ENCODE measurements around the gene NEDD9. TPM values are rescaled to one million over a fixed set of nuclear protein-coding genes. Genes with fewer than 3 reads are reported as not detected.

NEDD9 gene, protein sequence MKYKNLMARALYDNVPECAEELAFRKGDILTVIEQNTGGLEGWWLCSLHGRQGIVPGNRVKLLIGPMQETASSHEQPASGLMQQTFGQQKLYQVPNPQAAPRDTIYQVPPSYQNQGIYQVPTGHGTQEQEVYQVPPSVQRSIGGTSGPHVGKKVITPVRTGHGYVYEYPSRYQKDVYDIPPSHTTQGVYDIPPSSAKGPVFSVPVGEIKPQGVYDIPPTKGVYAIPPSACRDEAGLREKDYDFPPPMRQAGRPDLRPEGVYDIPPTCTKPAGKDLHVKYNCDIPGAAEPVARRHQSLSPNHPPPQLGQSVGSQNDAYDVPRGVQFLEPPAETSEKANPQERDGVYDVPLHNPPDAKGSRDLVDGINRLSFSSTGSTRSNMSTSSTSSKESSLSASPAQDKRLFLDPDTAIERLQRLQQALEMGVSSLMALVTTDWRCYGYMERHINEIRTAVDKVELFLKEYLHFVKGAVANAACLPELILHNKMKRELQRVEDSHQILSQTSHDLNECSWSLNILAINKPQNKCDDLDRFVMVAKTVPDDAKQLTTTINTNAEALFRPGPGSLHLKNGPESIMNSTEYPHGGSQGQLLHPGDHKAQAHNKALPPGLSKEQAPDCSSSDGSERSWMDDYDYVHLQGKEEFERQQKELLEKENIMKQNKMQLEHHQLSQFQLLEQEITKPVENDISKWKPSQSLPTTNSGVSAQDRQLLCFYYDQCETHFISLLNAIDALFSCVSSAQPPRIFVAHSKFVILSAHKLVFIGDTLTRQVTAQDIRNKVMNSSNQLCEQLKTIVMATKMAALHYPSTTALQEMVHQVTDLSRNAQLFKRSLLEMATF
- total RNA-seq (2022) (2.2 and 4.4 TPM in 2 replicates), Bru-seq, nascent RNA (percentile 47 among the genes with signal in this experiment), BruChase-seq, experiment 1, labeled RNA remaining after a 6-hour chase (percentile 24 among the genes with signal in this experiment), BruChase-seq, experiment 2, labeled RNA remaining after a 2-hour chase (percentile 27 among the genes with signal in this experiment)
- long read RNA-seq, full-length matches to known transcripts: 4 of 8 reads
- long read RNA-seq, partial matches to known transcripts: 0 of 8 reads
- long read RNA-seq, other reads (novel, unspliced or antisense): 4 of 8 reads

GRCh38 chr6:11232193-11232769 lies at the start of gene NEDD9:
NEDD9 (minus strand) TSS chr6:11232668; CDS start chr6:11232515, 153 bp downstream.
- Mint-ChIP-seq H3K36me3 (ENCODE audit: insufficient read depth, unreplicated experiment) (no peaks in the 10 kb centered on the region), H3K9me3 (ENCODE audit: unreplicated experiment) (no peaks in the 10 kb centered on the region), H3K4me3 (ENCODE audit: unreplicated experiment) (peak within 1 kb of the TSS; percentile 73), H3K4me1 (ENCODE audit: insufficient read depth, unreplicated experiment) (peaks cover 41% of the 10 kb centered on the region), H3K27me3 (ENCODE audit: insufficient read depth, unreplicated experiment) (no peaks in the 10 kb centered on the region), H3K27ac (ENCODE audit: low read depth, unreplicated experiment) (peak within 1 kb of the TSS; percentile 85)
- TF ChIP-seq, protein P1, sequence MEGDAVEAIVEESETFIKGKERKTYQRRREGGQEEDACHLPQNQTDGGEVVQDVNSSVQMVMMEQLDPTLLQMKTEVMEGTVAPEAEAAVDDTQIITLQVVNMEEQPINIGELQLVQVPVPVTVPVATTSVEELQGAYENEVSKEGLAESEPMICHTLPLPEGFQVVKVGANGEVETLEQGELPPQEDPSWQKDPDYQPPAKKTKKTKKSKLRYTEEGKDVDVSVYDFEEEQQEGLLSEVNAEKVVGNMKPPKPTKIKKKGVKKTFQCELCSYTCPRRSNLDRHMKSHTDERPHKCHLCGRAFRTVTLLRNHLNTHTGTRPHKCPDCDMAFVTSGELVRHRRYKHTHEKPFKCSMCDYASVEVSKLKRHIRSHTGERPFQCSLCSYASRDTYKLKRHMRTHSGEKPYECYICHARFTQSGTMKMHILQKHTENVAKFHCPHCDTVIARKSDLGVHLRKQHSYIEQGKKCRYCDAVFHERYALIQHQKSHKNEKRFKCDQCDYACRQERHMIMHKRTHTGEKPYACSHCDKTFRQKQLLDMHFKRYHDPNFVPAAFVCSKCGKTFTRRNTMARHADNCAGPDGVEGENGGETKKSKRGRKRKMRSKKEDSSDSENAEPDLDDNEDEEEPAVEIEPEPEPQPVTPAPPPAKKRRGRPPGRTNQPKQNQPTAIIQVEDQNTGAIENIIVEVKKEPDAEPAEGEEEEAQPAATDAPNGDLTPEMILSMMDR (IDR thresholded peaks at IDR 0.05; ENCODE audit: unreplicated experiment): no peak
- intact Hi-C loops (cut with micrococcal nuclease): loop anchor here (1.0 to 5.0 kb wide), 6 partner anchors 25 to 264 kb away; partner anchors contain the start of gene SMIM13
- BruUV-seq (replicated peaks): TSS peak; percentile 64
- POLR2A ChIA-PET: interaction anchor here (0.5 to 3.2 kb wide), 16 partner anchors 9 to 375 kb away, joined by 3 to 23 read pairs (median 4); no protein-coding TSS in a partner anchor
- CTCF ChIA-PET: interaction anchor here (1.0 to 2.2 kb wide), 2 partner anchors 25 to 60 kb away, joined by 3 to 7 read pairs; no protein-coding TSS in a partner anchor
- DNase-seq (ENCODE audit: unreplicated experiment): peak; percentile 97

DNA sequence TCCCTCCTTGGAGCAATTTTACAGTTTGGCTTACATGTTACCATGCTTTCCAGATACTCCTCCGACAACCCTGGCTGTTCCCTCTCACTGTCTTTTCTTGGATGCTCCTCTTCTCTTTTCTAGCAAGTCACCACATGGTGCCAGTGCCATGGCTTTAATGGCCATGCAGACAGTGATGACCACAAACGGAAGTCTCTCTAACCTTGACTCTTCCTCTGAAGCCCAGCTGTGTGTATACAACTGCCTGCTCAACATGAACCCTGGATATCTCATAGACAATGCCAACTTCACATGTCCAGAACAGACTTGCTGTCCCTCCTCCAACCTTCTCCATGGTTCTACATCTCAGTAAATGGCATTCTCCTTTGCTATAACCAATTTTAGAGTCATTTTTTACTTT lies 49.8 kb upstream of the NEDD9 start:
- no TSS peak for BruUV-seq (replicated peaks)

DNA sequence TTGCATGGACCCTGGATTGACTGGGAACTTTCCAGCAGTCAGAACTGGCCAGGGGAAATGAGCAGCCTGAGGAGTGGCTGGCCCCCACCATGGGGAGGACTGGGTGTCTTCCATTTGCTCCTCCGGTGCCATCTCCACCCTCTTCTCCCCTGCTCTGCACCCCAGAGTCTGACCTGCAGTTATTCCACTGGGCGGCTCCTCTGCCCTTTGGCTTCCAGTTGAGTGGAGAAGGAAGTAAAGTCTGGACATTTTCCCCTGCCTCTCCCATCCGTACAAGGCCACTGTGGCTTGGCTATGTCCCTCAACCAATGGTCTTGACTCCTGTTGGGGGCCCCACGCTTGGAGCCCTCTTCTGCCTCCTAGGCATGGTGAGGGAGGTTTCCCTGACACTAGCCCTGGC lies 47.9 kb upstream of the NEDD9 start:
- Mint-ChIP-seq H3K36me3 (ENCODE audit: insufficient read depth, unreplicated experiment) (no peaks in the 10 kb centered on the region), H3K4me1 (ENCODE audit: insufficient read depth, unreplicated experiment) (peaks cover 6% of the 10 kb centered on the region), H3K9me3 (ENCODE audit: unreplicated experiment) (no peaks in the 10 kb centered on the region), H3K27me3 (ENCODE audit: insufficient read depth, unreplicated experiment) (no peaks in the 10 kb centered on the region), H3K27ac (ENCODE audit: low read depth, unreplicated experiment) (no peak overlapping the region), H3K4me3 (ENCODE audit: unreplicated experiment) (no peak overlapping the region)
- CTCF ChIA-PET: interaction anchor here (0.6 kb wide), 1 partner anchor 345 kb away, joined by 3 read pairs; no protein-coding TSS in a partner anchor
- no peak for DNase-seq (ENCODE audit: unreplicated experiment)
- TF ChIP-seq, protein P1 (IDR thresholded peaks at IDR 0.05; ENCODE audit: unreplicated experiment): no peak
- BruUV-seq (replicated peaks): no TSS peak
- POLR2A ChIA-PET: no interaction called here
- intact Hi-C loops (cut with micrococcal nuclease): no loop called here

More for the DNA sequence above, 49.8 kb upstream of the NEDD9 start:
- POLR2A ChIA-PET: no interaction called here
- no peaks in the 10 kb centered on the region for H3K27me3 Mint-ChIP-seq (ENCODE audit: insufficient read depth, unreplicated experiment)
- no peak for DNase-seq (ENCODE audit: unreplicated experiment)
- H3K27ac Mint-ChIP-seq (ENCODE audit: low read depth, unreplicated experiment): no peak overlapping the region
- intact Hi-C loops (cut with micrococcal nuclease): no loop called here
- no peak overlapping the region for H3K4me3 Mint-ChIP-seq (ENCODE audit: unreplicated experiment)
- CTCF ChIA-PET: no interaction called here
- H3K4me1 Mint-ChIP-seq (ENCODE audit: insufficient read depth, unreplicated experiment): peaks cover 2% of the 10 kb centered on the region
- H3K36me3 Mint-ChIP-seq (ENCODE audit: insufficient read depth, unreplicated experiment): no peaks in the 10 kb centered on the region
- TF ChIP-seq, protein P1 (IDR thresholded peaks at IDR 0.05; ENCODE audit: unreplicated experiment): no peak
- H3K9me3 Mint-ChIP-seq (ENCODE audit: unreplicated experiment): no peaks in the 10 kb centered on the region

Measured in MCF 10A (cell line).